Epithelial cell of prostate (primary cell): ENCODE data around the gene ST3GAL5.
"Not testable (repeated sequence)": the region's sequence is repeated elsewhere in the genome, so short reads cannot be mapped to it uniquely, and the experiment has no call there.

Experiments used
- DNase-seq: peaks from one replicate; pipeline ENCODE4 v3.0.0-alpha.2; 2011; ENCODE audit warnings: low read depth, low spot score
- H3K27ac ChIP-seq: fragments of 450-650 bp; 2 replicates; pipeline ENCODE4 v1.5.1; 2017; ENCODE audit warnings: mild to moderate bottlenecking

The ST3GAL5 gene

DNA sequence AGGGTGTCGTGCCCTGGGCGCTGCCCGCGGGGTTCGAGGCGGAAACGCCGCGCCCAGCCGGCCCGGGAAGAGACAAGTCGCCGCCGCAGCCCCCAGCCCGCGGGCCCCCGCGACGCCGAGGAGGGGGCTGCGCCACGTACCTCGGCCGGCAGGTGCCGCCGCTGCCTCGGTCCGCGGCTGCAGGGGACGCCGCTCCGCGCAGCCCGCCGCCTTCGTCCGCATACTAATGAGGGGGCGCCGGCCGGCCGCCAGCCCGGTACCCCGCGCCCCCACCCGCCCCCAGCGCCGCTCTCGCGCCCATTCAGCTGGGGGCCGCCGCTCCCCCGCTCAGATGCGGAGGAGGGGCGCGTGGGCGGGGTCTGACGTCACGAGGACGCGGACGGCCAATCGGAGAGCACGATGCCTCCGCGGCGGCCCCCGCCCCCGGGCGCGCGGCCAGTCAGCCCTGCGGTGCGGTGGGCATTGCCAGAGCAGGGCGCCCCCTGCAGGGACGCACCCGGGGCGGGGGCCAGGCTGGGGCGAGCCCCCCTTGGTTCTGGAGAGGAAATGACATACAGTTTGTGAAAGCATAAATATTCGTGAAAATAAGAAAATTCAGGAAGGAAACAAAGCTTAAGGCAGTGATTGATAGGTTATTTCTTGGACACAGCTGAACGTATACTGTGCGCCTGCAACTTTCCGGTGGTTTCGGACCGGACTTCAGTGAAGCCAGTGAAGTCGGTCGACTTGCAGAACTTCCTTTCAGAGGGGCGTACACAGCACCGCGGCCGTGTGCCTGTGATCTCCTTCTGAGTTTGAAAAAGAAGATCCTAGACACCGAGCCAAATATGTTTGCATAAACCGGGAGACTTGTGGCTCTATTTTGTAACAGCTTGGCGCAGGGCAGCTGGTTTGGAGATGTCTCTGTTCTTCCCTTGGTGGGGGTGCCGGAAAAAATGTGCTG lies at the start of gene ST3GAL5:
ST3GAL5 (minus strand) TSS at position 307 of the 943 bp plus-strand sequence; CDS start at position 222, 85 bp downstream.
- H3K27ac ChIP-seq, result peak within 1 kb of the TSS; percentile 52
- DNase-seq, result no peak

DNA sequence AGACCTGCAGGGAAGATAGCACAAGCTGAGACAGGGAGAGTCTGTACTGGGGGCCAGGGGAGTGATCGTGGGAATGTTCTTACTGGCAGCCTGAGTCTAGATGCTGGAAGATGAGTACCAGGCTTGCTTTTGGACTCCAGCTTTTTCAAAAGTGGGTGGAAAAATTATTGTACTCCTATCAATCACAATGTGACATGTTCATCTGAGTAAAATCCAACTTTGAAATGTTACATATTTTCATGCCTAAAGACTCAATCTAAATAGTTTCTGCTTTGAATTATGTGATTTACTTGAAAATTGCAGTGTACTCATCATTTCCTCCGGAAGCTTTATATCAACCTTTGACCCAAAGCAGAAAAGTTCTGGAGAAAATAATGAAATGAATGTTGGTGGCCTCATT lies 49.7 kb upstream of the ST3GAL5 start:
- H3K27ac ChIP-seq, result no peak overlapping the region
- DNase-seq, result no peak

DNA sequence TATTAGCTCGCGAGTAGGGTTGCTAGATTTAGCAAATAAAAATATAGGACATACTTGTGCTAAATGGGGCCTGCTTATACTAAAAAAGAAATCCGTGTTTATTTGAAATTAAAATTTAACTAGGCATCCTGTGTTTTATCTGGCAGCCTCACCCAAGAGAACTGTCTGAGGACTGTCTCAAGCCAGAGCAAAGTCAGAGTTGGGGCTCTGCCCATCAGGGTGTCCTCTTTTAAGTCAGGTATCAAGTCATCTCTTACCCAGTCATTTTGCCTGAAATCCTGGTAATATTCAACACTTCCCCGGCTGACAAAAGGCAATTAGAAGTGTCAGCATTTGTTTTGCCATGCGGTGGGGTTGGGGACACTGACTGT lies 48.3 kb upstream of the ST3GAL5 start:
- no peak for DNase-seq
- H3K27ac ChIP-seq, result no peak overlapping the region

DNA sequence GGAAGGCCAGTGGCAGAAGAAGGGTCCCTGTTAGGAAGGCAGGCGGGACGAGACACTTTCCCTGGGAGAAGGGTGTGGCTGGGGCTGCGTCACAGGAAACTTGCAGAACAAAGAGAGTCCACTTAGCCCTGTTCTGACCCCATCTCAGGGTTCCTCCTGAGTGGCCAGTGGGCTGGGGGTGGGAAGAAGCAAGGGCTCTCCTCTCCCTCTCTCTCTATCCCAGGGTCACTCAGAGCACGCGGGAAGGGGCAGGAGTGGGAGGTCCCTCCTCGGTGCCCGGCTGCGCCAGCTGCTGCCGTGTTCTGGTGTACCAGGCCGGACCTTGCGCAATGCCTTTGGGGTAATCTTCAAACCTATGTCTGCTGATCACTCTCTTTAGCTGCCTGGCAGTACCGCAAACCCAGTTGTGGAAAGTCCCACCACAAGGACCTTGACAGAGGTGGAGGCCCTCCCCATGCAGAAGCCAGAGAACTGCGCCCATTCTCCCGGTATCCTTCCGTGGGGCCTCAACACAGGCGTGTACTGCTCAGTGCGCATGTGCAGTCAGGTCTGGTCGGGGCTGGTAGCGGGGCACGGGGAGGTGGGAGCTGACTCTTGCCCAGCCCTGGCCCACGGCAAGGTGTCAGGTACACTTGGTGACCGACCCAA lies 47.8 kb upstream of the ST3GAL5 start:
- DNase-seq, result no peak
- H3K27ac ChIP-seq, result no peak overlapping the region

DNA sequence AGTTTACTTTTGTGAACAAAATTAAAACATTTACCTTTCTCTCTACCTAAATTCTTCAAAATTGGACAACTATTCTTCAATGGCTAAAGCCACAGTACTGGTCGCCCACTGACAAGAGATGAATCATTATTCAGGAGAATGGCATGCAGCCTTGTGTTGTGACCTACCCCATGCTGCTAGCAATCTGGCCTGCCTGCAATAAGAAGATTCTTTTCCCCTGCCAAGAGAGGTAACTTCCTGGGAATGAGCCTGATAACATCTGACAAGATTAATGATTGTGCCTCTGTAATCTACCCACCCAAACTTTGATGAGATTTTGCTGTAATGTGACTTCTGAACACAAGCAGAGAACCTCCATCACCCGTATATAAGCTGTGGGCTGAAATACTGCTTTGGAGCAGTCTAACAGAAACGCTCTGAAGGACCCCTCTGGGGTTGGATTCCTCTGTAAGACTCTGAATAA lies 47.0 kb upstream of the ST3GAL5 start:
- no peak for DNase-seq
- H3K27ac ChIP-seq, result no peak overlapping the region

DNA sequence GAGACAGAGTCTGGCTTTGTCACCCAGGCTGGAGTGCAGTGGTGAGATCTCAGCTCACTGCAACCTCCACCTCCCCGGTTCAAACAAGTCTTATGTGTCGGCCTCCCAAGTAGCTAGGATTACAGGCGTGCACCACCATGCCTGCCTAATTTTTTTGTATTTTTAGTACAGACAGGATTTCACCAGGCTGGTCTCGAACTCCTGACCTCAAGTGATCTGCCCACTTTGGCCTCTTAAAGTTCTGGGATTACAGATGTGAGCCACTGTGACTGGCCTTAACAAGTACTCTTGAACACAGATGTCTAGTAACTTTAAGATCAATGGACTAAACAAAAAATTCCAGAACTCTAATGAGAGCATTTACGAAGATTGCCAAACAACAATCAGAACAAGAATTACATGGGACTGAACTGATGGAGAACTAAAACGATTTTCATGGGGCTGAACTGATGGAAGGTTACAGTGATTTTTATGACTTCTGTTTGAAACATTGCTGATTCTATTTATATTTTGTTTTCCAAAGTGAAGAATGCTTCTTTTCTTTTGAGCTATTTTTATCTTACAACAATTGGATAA lies 46.5 kb upstream of the ST3GAL5 start:
- no peak overlapping the region for H3K27ac ChIP-seq
- no peak for DNase-seq

DNA sequence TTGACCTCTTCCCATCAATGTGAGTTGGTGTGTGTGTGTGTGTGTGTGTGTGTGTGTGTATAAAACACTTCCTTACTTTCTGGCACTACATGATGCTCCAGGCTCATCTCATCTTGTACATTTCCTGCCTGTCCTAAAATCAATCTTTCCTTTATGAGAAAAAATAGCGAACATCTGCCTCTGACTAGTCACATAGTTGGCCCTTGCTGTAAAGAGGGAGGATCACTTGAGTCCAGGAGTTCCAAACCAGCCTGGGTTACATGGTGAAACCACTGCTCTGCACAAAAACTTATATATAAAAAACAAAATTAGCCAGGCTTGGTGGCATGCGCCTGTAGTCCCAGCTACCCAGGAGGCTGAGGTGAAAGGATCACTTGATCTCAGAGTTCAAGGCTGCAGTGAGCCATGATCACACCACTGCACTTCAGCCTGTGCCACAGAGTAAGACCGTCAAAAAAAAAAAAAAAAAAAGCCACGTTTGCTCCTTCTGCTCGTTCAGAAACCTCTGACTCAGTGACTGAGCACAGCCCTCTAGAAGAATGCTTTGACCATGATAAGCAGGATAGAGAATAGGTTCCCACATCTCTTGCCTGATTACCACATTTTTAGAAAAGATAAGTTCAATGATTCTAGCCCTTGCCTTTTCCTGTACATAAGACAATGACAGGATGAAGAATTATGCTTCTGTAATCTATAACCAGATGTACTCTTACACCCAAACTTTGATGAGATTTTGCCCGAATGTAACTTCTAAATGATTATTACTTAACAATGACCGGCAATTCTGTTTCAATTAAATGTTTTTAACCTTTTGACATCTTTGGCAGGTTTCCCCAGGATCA lies 45.2 kb upstream of the ST3GAL5 start:
- no peak for DNase-seq
- peak overlapping the region; percentile 40 for H3K27ac ChIP-seq

DNA sequence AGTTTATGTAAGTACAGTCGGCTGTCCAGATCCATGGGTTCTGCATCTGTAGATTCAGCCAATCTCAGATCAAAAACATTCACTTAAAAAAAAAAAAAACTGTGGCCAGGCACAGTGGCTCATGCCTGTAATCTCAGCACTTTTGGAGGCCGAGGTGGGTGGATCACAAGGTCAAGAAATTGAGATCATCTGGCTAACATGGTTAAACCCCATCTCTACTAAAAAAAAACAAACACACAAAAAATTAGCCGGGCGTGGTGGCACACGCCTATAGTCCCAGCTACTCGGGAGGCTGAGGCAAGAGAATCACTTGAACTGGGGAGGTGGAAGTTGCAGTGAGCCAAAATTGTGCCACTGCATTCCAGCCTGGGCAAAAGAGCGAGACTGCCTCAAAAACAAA lies 42.4 kb upstream of the ST3GAL5 start:
- DNase-seq, result not testable (repeated sequence)
- H3K27ac ChIP-seq, result peak overlapping the region; percentile 32

DNA sequence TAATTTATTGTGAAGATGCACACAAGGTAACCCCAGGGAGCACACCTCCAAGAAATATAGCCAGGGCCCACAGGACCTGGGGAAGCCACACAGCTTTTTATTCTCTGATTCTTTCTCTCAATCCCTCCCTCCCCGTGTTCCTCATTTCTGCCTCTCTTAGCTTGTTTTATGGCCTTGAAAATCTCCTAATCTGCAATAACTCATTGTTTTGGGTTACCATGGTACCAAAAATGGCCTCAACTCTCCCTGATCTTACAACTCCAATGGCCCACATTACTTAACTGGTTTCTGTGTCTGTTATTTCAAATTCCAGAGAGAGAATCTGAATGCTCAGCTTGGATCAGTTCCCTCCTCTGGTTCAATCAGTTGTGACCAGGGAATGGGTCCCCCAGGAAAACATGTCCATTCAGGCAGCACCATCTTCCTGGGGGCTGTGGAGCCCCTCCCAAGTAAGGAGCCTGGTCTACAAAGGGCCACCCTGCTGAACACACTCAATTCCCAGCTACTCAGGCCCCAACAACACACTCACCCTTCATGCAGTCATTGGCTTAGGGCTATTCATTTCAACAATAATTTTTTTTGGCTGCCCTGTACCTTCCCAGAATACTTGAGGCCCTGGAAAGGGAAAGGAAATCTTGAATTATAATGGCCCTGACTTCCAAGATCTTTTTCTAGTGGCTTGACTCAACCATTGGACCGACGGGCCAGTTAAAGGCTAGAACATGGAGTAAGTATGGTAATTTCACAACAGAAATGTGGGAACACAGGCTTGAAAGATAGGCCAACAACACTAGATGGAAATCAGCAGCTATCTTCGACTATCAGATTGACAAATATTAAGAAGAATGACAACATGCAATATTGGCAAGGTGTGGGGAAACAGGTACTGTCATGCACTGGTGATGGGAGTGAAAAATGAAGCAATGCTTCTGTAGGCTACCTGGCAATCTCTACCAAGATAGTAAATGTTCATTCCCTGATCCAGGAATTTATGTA lies 41.6 kb upstream of the ST3GAL5 start:
- H3K27ac ChIP-seq, result peak overlapping the region; percentile 32
- DNase-seq, result no peak

DNA sequence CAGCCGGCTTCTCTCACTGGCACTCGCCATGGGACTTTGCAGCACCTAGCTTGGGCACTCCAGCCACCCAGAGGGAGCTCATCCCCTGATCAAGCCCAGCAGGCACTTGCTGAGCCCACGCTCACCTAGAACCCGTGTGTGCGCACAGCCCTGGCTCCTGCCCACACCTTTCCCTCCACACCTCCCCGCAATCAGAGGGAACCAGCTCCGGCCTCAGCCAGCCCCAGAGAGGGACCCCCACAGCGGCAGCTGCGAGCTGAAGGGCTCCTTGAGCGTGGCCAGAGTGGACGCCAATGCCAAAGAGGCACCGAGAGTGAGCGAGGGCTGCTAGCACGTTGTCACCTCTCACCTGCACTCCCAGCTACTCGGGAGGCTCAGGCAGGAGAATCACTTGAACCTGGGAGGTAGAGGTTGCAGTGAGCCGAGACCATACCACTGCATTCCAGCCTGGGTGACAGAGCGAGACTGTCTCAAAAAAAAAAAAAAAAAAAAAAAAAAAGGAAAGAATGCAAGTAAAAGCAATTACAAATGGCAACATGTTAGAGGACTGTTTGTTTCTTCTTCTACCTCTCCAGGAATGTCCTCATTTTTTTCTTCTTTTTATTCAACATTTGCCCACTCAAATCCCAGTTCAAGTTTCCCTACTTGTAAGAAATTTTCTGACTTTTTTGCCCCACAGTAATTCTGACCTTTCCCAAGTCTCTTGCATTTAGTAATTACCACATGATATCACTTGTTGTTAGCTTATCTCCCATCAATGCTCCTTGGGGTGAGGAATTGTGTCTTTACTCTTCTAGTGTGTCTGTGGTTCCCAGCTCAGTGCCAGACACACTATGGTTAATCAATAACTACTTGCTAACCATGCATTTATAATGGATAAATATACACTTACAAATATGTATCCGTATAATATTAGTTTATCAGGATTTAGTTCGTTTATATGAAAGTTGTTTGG lies 40.6 kb upstream of the ST3GAL5 start:
- DNase-seq, result no peak
- H3K27ac ChIP-seq, result no peak overlapping the region

DNA sequence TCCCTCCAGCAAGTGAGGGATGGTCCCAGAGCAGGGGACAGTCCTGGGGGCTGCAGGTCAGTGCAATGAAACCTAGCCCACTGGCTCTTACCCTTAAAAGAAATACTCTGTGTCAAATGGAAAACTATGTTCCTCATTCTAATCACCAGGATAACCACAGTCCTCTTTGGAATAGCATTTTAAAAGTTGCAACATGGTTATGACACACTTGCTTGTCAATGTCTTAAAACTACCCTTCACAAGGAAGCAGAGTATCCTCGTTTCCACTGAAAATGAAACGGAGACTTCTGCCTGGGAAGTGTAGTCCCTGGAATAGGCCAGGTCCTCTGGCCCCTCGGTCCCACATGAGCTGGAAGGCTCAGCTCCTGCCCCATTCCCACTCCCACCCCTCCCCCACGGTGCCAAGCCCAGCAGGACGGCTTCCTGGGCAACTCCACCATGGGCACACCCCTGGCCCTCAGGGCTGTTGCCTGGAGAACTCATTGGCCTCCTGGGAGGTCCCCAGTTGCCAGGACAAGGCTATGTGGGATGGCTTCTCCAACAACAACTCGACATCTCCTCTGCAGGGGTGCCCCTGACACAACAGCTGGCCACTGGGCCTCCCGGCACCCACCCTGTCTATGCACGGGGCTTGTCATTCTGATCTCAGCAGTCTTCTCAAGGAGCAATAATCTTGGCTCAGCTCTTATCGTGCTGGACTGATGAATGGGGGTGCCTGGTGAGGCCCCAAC lies 38.3 kb upstream of the ST3GAL5 start:
- no peak overlapping the region for H3K27ac ChIP-seq
- DNase-seq, result no peak

DNA sequence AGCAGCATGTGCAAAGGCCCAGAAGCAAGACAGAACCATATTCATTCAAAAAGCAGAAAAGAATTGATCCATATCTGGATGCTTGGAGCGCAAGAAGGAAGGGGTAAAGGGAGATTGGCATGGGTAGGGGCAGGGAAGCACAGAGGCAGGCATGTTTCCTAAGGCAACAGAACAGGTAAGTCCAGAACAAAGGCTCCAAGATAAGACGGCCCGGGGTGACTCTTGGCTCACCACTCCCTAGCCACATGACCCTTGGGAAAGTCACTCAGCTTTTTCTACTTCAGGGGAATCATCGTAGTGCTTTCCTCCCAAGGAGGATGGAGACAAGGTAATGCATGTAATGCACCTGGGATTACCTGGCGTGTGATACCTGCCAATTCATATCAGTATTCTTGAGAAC lies 37.7 kb upstream of the ST3GAL5 start:
- no peak overlapping the region for H3K27ac ChIP-seq
- no peak for DNase-seq

DNA sequence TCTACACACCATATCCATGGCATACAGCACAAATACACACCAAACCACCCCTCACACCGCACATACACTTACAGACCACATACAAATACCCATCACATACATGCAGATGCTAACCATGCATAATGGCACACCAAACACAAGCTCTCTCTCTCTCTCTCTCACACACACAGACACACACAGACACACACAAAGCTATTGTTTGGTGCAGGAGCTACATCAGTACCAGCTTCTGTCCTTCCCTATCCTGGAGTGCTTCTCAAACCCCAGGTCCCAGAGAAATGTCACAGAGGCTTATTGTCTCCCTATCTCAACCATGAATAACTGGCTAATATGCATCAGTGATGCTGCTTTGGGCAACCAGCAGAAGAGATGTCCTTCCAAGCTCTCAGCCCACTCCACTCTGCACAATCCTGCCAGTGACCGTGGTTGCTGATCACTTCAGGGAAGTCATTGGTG lies 36.5 kb upstream of the ST3GAL5 start:
- DNase-seq, result no peak
- H3K27ac ChIP-seq, result no peak overlapping the region

DNA sequence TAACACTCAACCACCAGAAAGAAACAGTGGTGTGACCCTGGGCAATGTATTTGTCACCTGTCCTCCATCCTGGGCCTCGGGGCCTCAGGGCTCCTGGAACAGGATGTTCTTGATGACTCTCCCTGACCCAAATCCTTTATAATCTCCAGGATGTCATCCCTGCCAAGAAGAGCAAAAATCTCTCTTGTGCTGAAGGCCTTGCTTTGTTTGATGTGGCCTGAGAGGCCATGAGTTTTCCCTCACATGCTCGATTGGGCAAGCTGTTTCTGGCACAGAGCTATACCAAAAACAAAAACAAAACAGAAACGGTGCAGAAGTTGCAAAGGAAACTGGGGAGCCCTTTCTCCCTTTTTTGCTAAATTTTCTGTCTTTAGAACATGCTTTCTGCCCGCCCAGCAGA lies 35.7 kb upstream of the ST3GAL5 start:
- H3K27ac ChIP-seq, result peak overlapping the region; percentile 48
- DNase-seq, result no peak

DNA sequence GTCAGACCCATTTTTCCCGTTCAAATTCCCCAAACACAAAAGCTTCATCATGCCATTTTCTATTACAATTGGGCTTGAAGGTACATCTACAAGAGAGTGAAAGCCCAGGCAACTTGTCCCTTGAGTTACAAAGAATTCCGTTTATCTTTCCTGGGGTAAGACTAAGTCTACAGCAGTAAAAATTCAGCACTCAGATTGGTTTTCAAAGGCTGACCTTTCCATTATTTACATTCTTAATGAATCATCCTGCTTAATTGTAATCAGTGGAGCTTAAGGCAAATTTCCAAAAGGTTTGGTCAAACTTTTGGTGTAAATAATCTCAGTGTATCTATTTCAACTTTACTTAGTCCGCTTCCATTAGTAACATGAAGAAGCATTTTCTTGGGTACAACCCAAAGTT lies 33.4 kb upstream of the ST3GAL5 start:
- no peak overlapping the region for H3K27ac ChIP-seq
- DNase-seq, result no peak

DNA sequence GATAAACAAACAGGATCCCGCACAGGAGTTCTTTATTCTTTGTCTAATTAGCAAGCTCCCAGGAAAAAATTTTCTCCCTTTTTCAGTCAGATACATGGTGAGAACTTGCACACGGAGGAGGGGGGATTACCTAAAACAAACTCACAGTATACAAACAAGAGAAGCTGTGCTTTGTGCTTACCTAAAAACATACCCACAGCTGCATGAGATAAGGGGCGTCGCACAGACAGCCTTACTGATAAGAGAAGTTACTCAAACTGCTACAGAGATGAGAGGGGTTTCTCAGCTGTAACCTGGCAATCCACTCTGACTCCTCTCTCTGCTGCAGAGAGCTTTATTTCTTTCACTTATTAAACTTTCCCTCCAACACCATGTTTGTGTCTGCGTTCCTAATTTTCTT lies 32.9 kb upstream of the ST3GAL5 start:
- DNase-seq, result no peak
- no peak overlapping the region for H3K27ac ChIP-seq

DNA sequence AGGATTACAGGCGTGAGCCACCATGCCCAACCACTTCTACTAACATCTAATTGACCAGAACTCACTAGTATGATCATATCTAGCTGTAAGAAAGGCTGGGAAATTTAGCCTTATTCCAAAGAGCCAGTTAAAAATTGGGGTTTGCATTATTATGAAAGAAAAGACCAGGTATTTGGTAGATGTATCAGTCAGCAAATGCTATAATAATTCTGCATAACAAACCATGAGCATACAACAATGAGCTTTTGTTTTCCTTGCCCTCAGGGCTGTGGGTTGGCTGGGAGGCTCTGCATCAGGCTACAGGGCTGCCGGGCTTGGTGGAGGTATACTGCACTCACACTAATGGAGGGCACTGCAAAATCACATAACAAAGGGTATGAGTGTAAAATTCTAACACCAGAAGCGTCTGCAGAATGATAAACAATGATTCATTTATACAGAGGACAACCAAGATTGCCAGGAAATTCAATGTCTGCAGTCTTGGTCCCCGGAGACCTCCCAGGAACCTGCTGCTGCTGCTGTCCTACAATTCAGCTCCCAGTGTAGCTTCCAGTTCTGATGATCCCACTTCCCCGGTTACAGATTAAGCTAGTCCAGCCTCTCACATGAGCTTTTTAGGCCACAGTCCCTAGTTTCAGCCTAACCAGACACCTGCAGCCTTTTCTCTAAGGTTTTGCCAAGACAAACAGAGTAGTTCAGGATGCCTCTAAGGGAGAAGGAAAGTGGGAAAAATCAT lies 32.2 kb upstream of the ST3GAL5 start:
- no peak overlapping the region for H3K27ac ChIP-seq
- no peak for DNase-seq
